K562 (cell line): ENCODE results near the gene ZFP69. TPM values are rescaled to one million over a fixed set of nuclear protein-coding genes. Genes with fewer than 3 reads are reported as not detected.

Experiments used
- ATF6 ChIP-seq: sonication (generic); formaldehyde crosslinking; IDR thresholded peaks from 2 replicates; pipeline ENCODE4 v1.4.0; 2020; ENCODE audit warnings: mild to moderate bottlenecking, missing genetic modification reagents
- CTCFL ChIP-seq: IDR thresholded peaks from 2 replicates; pipeline ENCODE4 v1.6.1; 2011; ENCODE audit warnings: borderline replicate concordance, low read depth, mild to moderate bottlenecking, moderate library complexity, low read length; ENCODE audit not compliant: insufficient read depth, poor library complexity, severe bottlenecking
- CXXC5 ChIP-seq: fragments of 250-450 bp; sonication (Bioruptor Pico); IDR thresholded peaks from 2 replicates; pipeline ENCODE4 v1.8.0; 2022; ENCODE audit warnings: inconsistent platforms, mild to moderate bottlenecking, moderate library complexity
- E2F3 ChIP-seq: fragments of 250-450 bp; sonication (Bioruptor Pico); IDR thresholded peaks from 2 replicates; pipeline ENCODE4 v1.4.0; 2020; ENCODE audit warnings: mild to moderate bottlenecking
- MTA2 ChIP-seq: fragments of 450-650 bp; IDR thresholded peaks from 2 replicates; pipeline ENCODE4 v1.6.1; 2016; ENCODE audit warnings: low read depth
- NELFE ChIP-seq: IDR thresholded peaks from 2 replicates; pipeline ENCODE4 v1.6.1; 2011; ENCODE audit warnings: mild to moderate bottlenecking; ENCODE audit not compliant: insufficient read depth, insufficient read length
- NFRKB ChIP-seq: fragments of 450-650 bp; IDR thresholded peaks from 2 replicates; pipeline ENCODE4 v1.6.1; 2016; ENCODE audit warnings: low read depth
- RB1 ChIP-seq: fragments of 450-650 bp; IDR thresholded peaks from 2 replicates; pipeline ENCODE4 v1.6.1; 2017; ENCODE audit warnings: low read depth, mild to moderate bottlenecking
- RBM15 ChIP-seq: fragments of 200-400 bp; formaldehyde crosslinking; IDR thresholded peaks from 2 replicates; pipeline ENCODE4 v1.6.1; 2018; ENCODE audit warnings: mild to moderate bottlenecking, low read length, moderate library complexity; ENCODE audit not compliant: insufficient read depth
- SIN3A ChIP-seq, 2 experiments: fragments of 150-350 bp in 1 of 2; IDR thresholded peaks; 2 replicates each; pipeline ENCODE4 v1.6.1; 2011 to 2016; ENCODE audit warnings: borderline replicate concordance in 2 of 2, low read depth in 2 of 2, low read length in 2 of 2, mild to moderate bottlenecking in 2 of 2, moderate library complexity in 2 of 2; ENCODE audit not compliant: control insufficient read depth in 1 of 2
- SMARCE1 ChIP-seq: fragments of 450-650 bp; IDR thresholded peaks from 2 replicates; pipeline ENCODE4 v1.7.1; 2016; ENCODE audit warnings: mild to moderate bottlenecking
- SRF ChIP-seq, 2 experiments: fragments of 250-450, 450-650 bp in 1 of 2; sonication (Bioruptor Pico) in 1 of 2; sonication (generic) in 1 of 2; formaldehyde crosslinking; IDR thresholded peaks; 2 replicates each; pipeline versions ENCODE4 v1.5.0 to v1.5.1; 2020 to 2022; ENCODE audit warnings: mild to moderate bottlenecking in 1 of 2, missing genetic modification reagents in 1 of 2
- TBL1XR1 ChIP-seq, 2 experiments: IDR thresholded peaks; 2 replicates each; pipeline ENCODE4 v1.6.1; 2012; ENCODE audit warnings: improper control_type of control experiment in 2 of 2, low read length in 2 of 2, mild to moderate bottlenecking in 1 of 2
- ZFX ChIP-seq: sonication (generic); formaldehyde crosslinking; IDR thresholded peaks from 2 replicates; pipeline ENCODE4 v1.8.0; 2022; ENCODE audit warnings: mild to moderate bottlenecking, missing genetic modification reagents, moderate library complexity
- ZHX1 ChIP-seq: fragments of 150-350 bp; conservative IDR thresholded peaks from 2 replicates; pipeline ENCODE4 v1.6.1; 2014; ENCODE audit warnings: low read length
- ZNF764 ChIP-seq: fragments of 250-450 bp; sonication (Bioruptor Pico); IDR thresholded peaks from 2 replicates; pipeline ENCODE4 v1.4.0; 2020; ENCODE audit warnings: low read depth, mild to moderate bottlenecking, moderate library complexity
- polyA plus RNA-seq, 8 experiments: library from polyadenylated mRNA; depleted of rRNA in 4 of 8; stranded (reverse) in 5 of 8; unstranded in 3 of 8; fragments of >200 nt; fragmentation: Nextera tagmentation in 2 of 8; fragmentation: Illumina TruSeq in 1 of 8; extraction: Ambion mirVana in 2 of 8; extraction: Trizol in 1 of 8; gene quantifications; 2 replicates each; pipeline versions ENCODE4 v1.2.1 to v1.2.3, GENCODE V29; 2011 to 2014; ENCODE audit warnings: inconsistent platforms in 1 of 8, missing spikeins in 1 of 8
- total RNA-seq, 7 experiments: library from RNA; depleted of rRNA in 6 of 7; stranded (reverse); fragments of >200 nt in 6 of 7; fragmentation: Illumina TruSeq in 2 of 7; extraction: Trizol in 2 of 7; gene quantifications; 2 replicates each; pipeline versions ENCODE4 v1.2.1 to v1.2.3, GENCODE V29; 2011 to 2021; ENCODE audit warnings: low replicate concordance in 1 of 7

The ZFP69 gene
- total and polyA plus RNA-seq, 9 of the 15 experiments (the other 6 are each of a cell fraction or from before 2014, with no cell fraction given): 2.0 to 8.4 (median 5.7) TPM

- TF ChIP-seq SRF (CRISPR knock-in tag; IDR thresholded peaks at IDR 0.05) (peak in 1 of 2 experiments; percentile 44; a peak in 2 of 4 replicates), CTCFL (no peak), NFRKB (no peak; the same call in none of the 2 replicates), CXXC5 (CRISPR knock-in tag) (peak; percentile 87), RB1 (peak; percentile 54; the same call in 1 of the 2 replicates), SIN3A (IDR thresholded peaks at IDR 0.05; ENCODE audit: borderline replicate concordance in 2 of 2, control insufficient read depth in 1 of 2, low read depth in 2 of 2, low read length in 2 of 2) (peak; percentile 27 to 93; a peak in 3 of 4 replicates), ZFX (peak; percentile 82), SMARCE1 (no peak), MTA2 (no peak), ZNF764 (CRISPR knock-in tag) (no peak), E2F3 (CRISPR knock-in tag) (0 out of 2 replicates have a peak, but pooled peaks have one; percentile 20), NELFE (no peak), RBM15 (no peak), ATF6 (CRISPR knock-in tag) (0 out of 2 replicates have a peak, but pooled peaks have one; percentile 34), TBL1XR1 (IDR thresholded peaks at IDR 0.05; ENCODE audit: low read length in 2 of 2) (peak; percentile 3 to 13; a peak in 1 of 4 replicates), ZHX1 (no peak)
Measured at GRCh38 chr1:40531381-40532061, 54.4 kb downstream of the ZFP69 start, which contains the start of gene ZNF684 (continued).
